K562 (cell line): ENCODE results near the gene CCDC138. TPM values are rescaled to one million over a fixed set of nuclear protein-coding genes. Genes with fewer than 3 reads are reported as not detected.

ENCODE experiments used
- ATAC-seq: fragments of 200-7000 bp; cut with Tn5 transposase; 3 replicates; pipeline ENCODE4 v1.9.1; 2020; ENCODE audit warnings: moderate library complexity
- BruUV-seq: library from RNA; stranded (reverse); fragments of 400-500 nt; replicated peaks from 2 replicates; lab custom pipeline; 2021; lab: Mats Ljungman, UMichigan
- CTCF ChIA-PET: fragments of 300-600 bp; formaldehyde crosslinking; extraction: SDS; loops from one replicate; lab custom pipeline; 2021; ENCODE audit warnings: low intra/inter-chr PET ratio; lab: Yijun Ruan, JAX
- POLR2A ChIA-PET: fragments of 300-600, 350-650 bp; sonication (Branson Sonifier 250); formaldehyde crosslinking; extraction: SDS; loops from one replicate; lab custom pipeline; 2021; ENCODE audit warnings: antibody characterized with exemption, inconsistent platforms; lab: Yijun Ruan, JAX
- DNase-seq, 4 experiments: peaks; one replicate each; pipeline versions ENCODE4 v3.0.0 to v3.0.0-alpha.2; 2011 to 2018; ENCODE audit warnings: low spot score in 3 of 4, mixed read lengths in 3 of 4; ENCODE audit errors: extremely low read depth in 1 of 4
- FAIRE-seq: peaks from 2 replicates; lab custom pipeline; 2011; peaks lifted over from hg19 to GRCh38; lab: Jason Lieb, UNC
- H2AFZ ChIP-seq: 2 replicates; pipeline ENCODE4 v1.6.0; 2011; ENCODE audit warnings: low read depth, low read length, control low read depth, inconsistent platforms
- H3K27ac ChIP-seq: fragments of 200-600 bp; 3 replicates; pipeline ENCODE4 v1.8.0; 2011; ENCODE audit warnings: low read depth, mild to moderate bottlenecking, control low read depth, inconsistent platforms, low read length, moderate library complexity, mixed read lengths; ENCODE audit errors: extremely low read depth
- H3K27me3 ChIP-seq, 2 experiments: fragments of 300-600 bp in 1 of 2; 2 replicates in 1 of 2; 3 replicates in 1 of 2; pipeline versions ENCODE4 v1.6.0 to v1.8.0; 2011; ENCODE audit warnings: inconsistent platforms in 2 of 2, low read length in 2 of 2, mild to moderate bottlenecking in 1 of 2, mixed read lengths in 1 of 2, moderate library complexity in 1 of 2; ENCODE audit not compliant: control insufficient read depth in 2 of 2, insufficient read depth in 2 of 2
- H3K36me3 ChIP-seq: fragments of 300-600 bp; 3 replicates; pipeline ENCODE4 v1.8.0; 2011; ENCODE audit warnings: mild to moderate bottlenecking, low read length, inconsistent platforms; ENCODE audit not compliant: control insufficient read depth, insufficient read depth
- H3K4me1 ChIP-seq, 2 experiments: fragments of 200-600 bp in 1 of 2; replicated peaks in 1 of 2; 2 replicates in 1 of 2; 3 replicates in 1 of 2; pipeline versions ENCODE4 v1.5.1 to v1.8.0; 2011; ENCODE audit warnings: inconsistent platforms in 2 of 2, low read length in 2 of 2, mild to moderate bottlenecking in 1 of 2, mixed read lengths in 1 of 2, moderate library complexity in 1 of 2; ENCODE audit not compliant: control insufficient read depth in 2 of 2, insufficient read depth in 2 of 2
- H3K4me2 ChIP-seq: 2 replicates; pipeline ENCODE4 v1.6.1; 2011; ENCODE audit warnings: low read length, control low read depth, inconsistent platforms, mixed read lengths; ENCODE audit not compliant: insufficient read depth
- H3K4me3 ChIP-seq: fragments of 200-600 bp; sonication (generic), shearing (Covaris generic); 2 replicates; pipeline ENCODE4 v1.5.1; 2016; ENCODE audit warnings: control low read depth, inconsistent platforms
- H3K79me2 ChIP-seq: fragments of 200-600 bp; 3 replicates; pipeline ENCODE4 v1.8.0; 2011; ENCODE audit warnings: low read length, inconsistent platforms; ENCODE audit not compliant: control insufficient read depth, insufficient read depth
- H3K9ac ChIP-seq, 2 experiments: 2 replicates each; pipeline versions ENCODE4 v1.6.0 to v1.6.1; 2011; ENCODE audit warnings: low read depth in 2 of 2, low read length in 2 of 2, control low read depth in 1 of 2, inconsistent platforms in 1 of 2, mild to moderate bottlenecking in 1 of 2, mixed read lengths in 1 of 2; ENCODE audit not compliant: insufficient read depth in 1 of 2
- H3K9me1 ChIP-seq: one replicate; pipeline ENCODE4 v1.6.0; 2011; ENCODE audit warnings: inconsistent platforms, mild to moderate bottlenecking, low read length, moderate library complexity; ENCODE audit not compliant: control insufficient read depth, insufficient read depth
- H3K9me3 ChIP-seq: replicated peaks from 2 replicates; pipeline ENCODE4 v1.5.1; 2011; ENCODE audit warnings: low read depth, low read length, inconsistent platforms; ENCODE audit not compliant: control insufficient read depth, insufficient read depth
- H4K20me1 ChIP-seq: replicated peaks from 2 replicates; pipeline ENCODE4 v1.6.1; 2011; ENCODE audit warnings: low read length, inconsistent platforms, mixed read lengths; ENCODE audit not compliant: control insufficient read depth, insufficient read depth
- BCOR ChIP-seq: fragments of 450-650 bp; IDR thresholded peaks from 2 replicates; pipeline ENCODE4 v1.6.1; 2016
- BRD4 ChIP-seq: fragments of 200-600 bp; sonication (generic); IDR thresholded peaks from 2 replicates; pipeline ENCODE4 v1.6.1; 2017; ENCODE audit warnings: inconsistent platforms
- CHCHD3 ChIP-seq: fragments of 250-450 bp; sonication (Bioruptor Pico); IDR thresholded peaks from 2 replicates; pipeline ENCODE4 v2.1.2; 2022; ENCODE audit warnings: mild to moderate bottlenecking
- CREM ChIP-seq: IDR thresholded peaks from 2 replicates; pipeline ENCODE4 v1.6.1; 2014; ENCODE audit warnings: antibody characterized with exemption, low read depth
- ELF2 ChIP-seq: fragments of 250-450 bp; sonication (Bioruptor Pico); IDR thresholded peaks from 2 replicates; pipeline ENCODE4 v1.5.0; 2021; ENCODE audit warnings: mild to moderate bottlenecking
- HMG20B ChIP-seq: fragments of 250-450 bp; sonication (Bioruptor Pico); IDR thresholded peaks from 2 replicates; pipeline ENCODE4 v1.5.0; 2021; ENCODE audit warnings: mild to moderate bottlenecking
- MTF1 ChIP-seq: fragments of 250-450 bp; sonication (Bioruptor Pico); IDR thresholded peaks from 2 replicates; pipeline ENCODE4 v1.9.0; 2021; ENCODE audit warnings: moderate library complexity, mild to moderate bottlenecking, inconsistent platforms, borderline replicate concordance
- NR2F6 ChIP-seq: fragments of 450-650 bp; formaldehyde crosslinking; IDR thresholded peaks from 2 replicates; pipeline ENCODE4 v1.4.0; 2020; ENCODE audit warnings: mild to moderate bottlenecking
- NR4A1 ChIP-seq, 2 experiments: fragments of 250-450 bp in 1 of 2; fragments of 450-650 bp in 1 of 2; sonication (Bioruptor Pico) in 1 of 2; IDR thresholded peaks; 2 replicates each; pipeline versions ENCODE4 v1.4.0 to v1.6.1; 2016 to 2020; ENCODE audit warnings: mild to moderate bottlenecking in 2 of 2, missing compliant biosample characterization in 1 of 2, missing genetic modification characterization in 1 of 2, moderate library complexity in 1 of 2
- RBM14 ChIP-seq: fragments of 200-400 bp; formaldehyde crosslinking; IDR thresholded peaks from 2 replicates; pipeline ENCODE4 v1.6.1; 2018; ENCODE audit warnings: low read depth, mild to moderate bottlenecking, low read length, moderate library complexity, borderline replicate concordance; ENCODE audit not compliant: insufficient read depth
- TAF7 ChIP-seq: fragments of 450-650 bp; IDR thresholded peaks from 2 replicates; pipeline ENCODE4 v1.6.1; 2016; ENCODE audit warnings: missing genetic modification characterization, missing compliant biosample characterization
- TARDBP ChIP-seq: fragments of 450-650 bp; IDR thresholded peaks from 2 replicates; pipeline ENCODE4 v1.6.1; 2016
- TCF3 ChIP-seq: sonication (generic); formaldehyde crosslinking; IDR thresholded peaks from 2 replicates; pipeline ENCODE4 v1.4.0; 2020; ENCODE audit warnings: mild to moderate bottlenecking, missing genetic modification reagents
- ZNF12 ChIP-seq: sonication (generic); formaldehyde crosslinking; IDR thresholded peaks from 2 replicates; pipeline ENCODE4 v1.4.0; 2020; ENCODE audit warnings: mild to moderate bottlenecking, missing genetic modification reagents
- ZNF224 ChIP-seq: sonication (generic); formaldehyde crosslinking; IDR thresholded peaks from 2 replicates; pipeline ENCODE4 v1.8.0; 2022; ENCODE audit warnings: mild to moderate bottlenecking, missing genetic modification reagents
- ZNF584 ChIP-seq: fragments of 200-800 bp; sonication (Bioruptor generic); IDR thresholded peaks from 2 replicates; pipeline ENCODE4 v1.6.1; 2016; ENCODE audit warnings: low read depth, mild to moderate bottlenecking, missing genetic modification characterization, missing compliant biosample characterization
- WGBS: fragments of 100-300 bp; shearing (Covaris generic); methylation state at CpG from one replicate; pipeline ENCODE4 v1.1.6; 2016; ENCODE audit warnings: low coverage, mixed read lengths; ENCODE audit not compliant: insufficient coverage; ENCODE audit errors: missing lambda C conversion rate; 5-methylcytosine and 5-hydroxymethylcytosine counted together
- in situ Hi-C: fragments of 300-500 bp; cut with MboI; formaldehyde crosslinking; loops from 4 replicates; pipeline ENCODE4 v1.15.0; 2018; ENCODE audit warnings: inconsistent platforms, mixed read lengths
- intact Hi-C: fragments of 100-400 bp; cut with micrococcal nuclease; formaldehyde crosslinking; loops from 2 replicates; pipeline ENCODE4 v1.14.2; 2022
- polyA plus RNA-seq, 8 experiments: library from polyadenylated mRNA; depleted of rRNA in 4 of 8; stranded (reverse) in 5 of 8; unstranded in 3 of 8; fragments of >200 nt; fragmentation: Nextera tagmentation in 2 of 8; fragmentation: Illumina TruSeq in 1 of 8; extraction: Ambion mirVana in 2 of 8; extraction: Trizol in 1 of 8; gene quantifications; 2 replicates each; pipeline versions ENCODE4 v1.2.1 to v1.2.3, GENCODE V29; 2011 to 2014; ENCODE audit warnings: inconsistent platforms in 1 of 8, missing spikeins in 1 of 8
- total RNA-seq, 7 experiments: library from RNA; depleted of rRNA in 6 of 7; stranded (reverse); fragments of >200 nt in 6 of 7; fragmentation: Illumina TruSeq in 2 of 7; extraction: Trizol in 2 of 7; gene quantifications; 2 replicates each; pipeline versions ENCODE4 v1.2.1 to v1.2.3, GENCODE V29; 2011 to 2021; ENCODE audit warnings: low replicate concordance in 1 of 7
- TF ChIP-seq, protein P1 (sequence below): fragments of 250-450 bp; sonication (Bioruptor Pico); IDR thresholded peaks from 2 replicates; pipeline ENCODE4 v1.5.0; 2021
- TF ChIP-seq, protein P2 (sequence below): sonication (generic); formaldehyde crosslinking; IDR thresholded peaks from 2 replicates; pipeline ENCODE4 v1.4.0; 2020; ENCODE audit warnings: mild to moderate bottlenecking, missing genetic modification reagents
- TF ChIP-seq, protein P3 (sequence below): fragments of 450-650 bp; formaldehyde crosslinking; conservative IDR thresholded peaks from 2 replicates; pipeline ENCODE4 v1.4.0; 2022; ENCODE audit warnings: mild to moderate bottlenecking, missing genetic modification characterization
- TF ChIP-seq, protein P4 (sequence below), 2 experiments: fragments of 450-650 bp; IDR thresholded peaks; 2 replicates each; pipeline ENCODE4 v1.6.1; 2016

CCDC138 gene
- total and polyA plus RNA-seq, 9 of the 15 experiments (the other 6 are each of a cell fraction or from before 2014, with no cell fraction given): 17.5 to 44.6 (median 26.7) TPM

GRCh38 chr2:108912629-108912902, 126.0 kb downstream of the CCDC138 start:
- H3K27me3 ChIP-seq: peaks cover 36 to 79% of the 10 kb centered on the region in 2 experiments
- no peaks in the 10 kb centered on the region for H3K9me1 ChIP-seq
- H3K36me3 ChIP-seq: no peaks in the 10 kb centered on the region
- no peak overlapping the region for H3K4me2 ChIP-seq
- WGBS: 2% methylated on average over 5 of the region's 5 CpGs
- ChIA-PET CTCF (no interaction called here), POLR2A (no interaction called here)
- H4K20me1 ChIP-seq: 0 out of 2 replicates have a peak, but pooled peaks cover 8% of the 10 kb centered on the region
- no peaks in the 10 kb centered on the region for H3K4me1 ChIP-seq
- H3K79me2 ChIP-seq: no peaks in the 10 kb centered on the region
- intact Hi-C loops: no loop called here
- DNase-seq (no peak), FAIRE-seq (no peak), ATAC-seq (no peak)
- no peak overlapping the region for H2AFZ ChIP-seq
- H3K27ac ChIP-seq: no peak overlapping the region
- no TSS peak for BruUV-seq
- TF ChIP-seq ELF2 (no peak), TAF7 (no peak), ZNF12 (CRISPR knock-in tag) (no peak), CHCHD3 (CRISPR knock-in tag) (no peak), TCF3 (CRISPR knock-in tag) (no peak), TARDBP (no peak), BCOR (no peak), CREM (no peak), ZNF584 (CRISPR knock-in tag) (no peak), NR2F6 (CRISPR knock-in tag) (no peak), MTF1 (CRISPR knock-in tag) (no peak), NR4A1 (CRISPR knock-in tag; IDR thresholded peaks at IDR 0.05) (no peak), NR4A1 (tag; IDR thresholded peaks at IDR 0.05) (no peak), HMG20B (CRISPR knock-in tag) (no peak), BRD4 (no peak), RBM14 (no peak), ZNF224 (CRISPR knock-in tag) (no peak)
- TF ChIP-seq, protein P1, sequence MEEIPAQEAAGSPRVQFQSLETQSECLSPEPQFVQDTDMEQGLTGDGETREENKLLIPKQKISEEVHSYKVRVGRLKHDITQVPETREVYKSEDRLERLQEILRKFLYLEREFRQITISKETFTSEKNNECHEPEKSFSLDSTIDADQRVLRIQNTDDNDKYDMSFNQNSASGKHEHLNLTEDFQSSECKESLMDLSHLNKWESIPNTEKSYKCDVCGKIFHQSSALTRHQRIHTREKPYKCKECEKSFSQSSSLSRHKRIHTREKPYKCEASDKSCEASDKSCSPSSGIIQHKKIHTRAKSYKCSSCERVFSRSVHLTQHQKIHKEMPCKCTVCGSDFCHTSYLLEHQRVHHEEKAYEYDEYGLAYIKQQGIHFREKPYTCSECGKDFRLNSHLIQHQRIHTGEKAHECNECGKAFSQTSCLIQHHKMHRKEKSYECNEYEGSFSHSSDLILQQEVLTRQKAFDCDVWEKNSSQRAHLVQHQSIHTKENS: no peak
- TF ChIP-seq, protein P2, sequence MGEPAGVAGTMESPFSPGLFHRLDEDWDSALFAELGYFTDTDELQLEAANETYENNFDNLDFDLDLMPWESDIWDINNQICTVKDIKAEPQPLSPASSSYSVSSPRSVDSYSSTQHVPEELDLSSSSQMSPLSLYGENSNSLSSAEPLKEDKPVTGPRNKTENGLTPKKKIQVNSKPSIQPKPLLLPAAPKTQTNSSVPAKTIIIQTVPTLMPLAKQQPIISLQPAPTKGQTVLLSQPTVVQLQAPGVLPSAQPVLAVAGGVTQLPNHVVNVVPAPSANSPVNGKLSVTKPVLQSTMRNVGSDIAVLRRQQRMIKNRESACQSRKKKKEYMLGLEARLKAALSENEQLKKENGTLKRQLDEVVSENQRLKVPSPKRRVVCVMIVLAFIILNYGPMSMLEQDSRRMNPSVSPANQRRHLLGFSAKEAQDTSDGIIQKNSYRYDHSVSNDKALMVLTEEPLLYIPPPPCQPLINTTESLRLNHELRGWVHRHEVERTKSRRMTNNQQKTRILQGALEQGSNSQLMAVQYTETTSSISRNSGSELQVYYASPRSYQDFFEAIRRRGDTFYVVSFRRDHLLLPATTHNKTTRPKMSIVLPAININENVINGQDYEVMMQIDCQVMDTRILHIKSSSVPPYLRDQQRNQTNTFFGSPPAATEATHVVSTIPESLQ: no peak
- TF ChIP-seq, protein P3, sequence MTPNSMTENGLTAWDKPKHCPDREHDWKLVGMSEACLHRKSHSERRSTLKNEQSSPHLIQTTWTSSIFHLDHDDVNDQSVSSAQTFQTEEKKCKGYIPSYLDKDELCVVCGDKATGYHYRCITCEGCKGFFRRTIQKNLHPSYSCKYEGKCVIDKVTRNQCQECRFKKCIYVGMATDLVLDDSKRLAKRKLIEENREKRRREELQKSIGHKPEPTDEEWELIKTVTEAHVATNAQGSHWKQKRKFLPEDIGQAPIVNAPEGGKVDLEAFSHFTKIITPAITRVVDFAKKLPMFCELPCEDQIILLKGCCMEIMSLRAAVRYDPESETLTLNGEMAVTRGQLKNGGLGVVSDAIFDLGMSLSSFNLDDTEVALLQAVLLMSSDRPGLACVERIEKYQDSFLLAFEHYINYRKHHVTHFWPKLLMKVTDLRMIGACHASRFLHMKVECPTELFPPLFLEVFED (CRISPR knock-in tag): no peak
- TF ChIP-seq, protein P4, sequence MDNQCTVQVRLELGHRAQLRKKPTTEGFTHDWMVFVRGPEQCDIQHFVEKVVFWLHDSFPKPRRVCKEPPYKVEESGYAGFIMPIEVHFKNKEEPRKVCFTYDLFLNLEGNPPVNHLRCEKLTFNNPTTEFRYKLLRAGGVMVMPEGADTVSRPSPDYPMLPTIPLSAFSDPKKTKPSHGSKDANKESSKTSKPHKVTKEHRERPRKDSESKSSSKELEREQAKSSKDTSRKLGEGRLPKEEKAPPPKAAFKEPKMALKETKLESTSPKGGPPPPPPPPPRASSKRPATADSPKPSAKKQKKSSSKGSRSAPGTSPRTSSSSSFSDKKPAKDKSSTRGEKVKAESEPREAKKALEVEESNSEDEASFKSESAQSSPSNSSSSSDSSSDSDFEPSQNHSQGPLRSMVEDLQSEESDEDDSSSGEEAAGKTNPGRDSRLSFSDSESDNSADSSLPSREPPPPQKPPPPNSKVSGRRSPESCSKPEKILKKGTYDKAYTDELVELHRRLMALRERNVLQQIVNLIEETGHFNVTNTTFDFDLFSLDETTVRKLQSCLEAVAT (IDR thresholded peaks at IDR 0.05): no peak
- H3K4me3 ChIP-seq: no peak overlapping the region
- no peak overlapping the region for H3K9ac ChIP-seq
- H3K9me3 ChIP-seq: no peaks in the 10 kb centered on the region
- in situ Hi-C loops: no loop called here
